ENCODE data around the gene NQO2.
"Not testable (repeated sequence)": the region's sequence is repeated elsewhere in the genome, so short reads cannot be mapped to it uniquely, and the experiment has no call there.

The NQO2 gene

DNA sequence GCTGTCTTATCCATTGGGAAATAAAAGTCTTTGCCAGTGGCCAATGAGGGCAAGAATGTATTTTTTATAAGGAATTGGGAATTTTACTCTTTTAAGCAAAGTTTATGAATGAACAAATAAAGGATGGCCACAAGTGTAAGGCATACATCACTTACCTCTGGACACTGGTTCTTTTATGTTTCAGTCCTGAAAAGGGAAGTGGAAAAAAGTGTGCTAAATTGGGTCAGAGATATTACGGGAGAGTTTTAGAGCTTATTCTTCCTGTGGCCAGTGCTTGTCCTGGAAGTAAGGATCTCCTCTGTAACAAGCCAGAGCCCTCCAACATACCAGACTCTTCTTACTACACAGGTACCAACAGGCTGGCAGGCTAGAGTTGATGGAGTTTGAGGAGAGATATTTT, 46.1 kb downstream of the NQO2 start:
- DNase-seq: no peak

DNA sequence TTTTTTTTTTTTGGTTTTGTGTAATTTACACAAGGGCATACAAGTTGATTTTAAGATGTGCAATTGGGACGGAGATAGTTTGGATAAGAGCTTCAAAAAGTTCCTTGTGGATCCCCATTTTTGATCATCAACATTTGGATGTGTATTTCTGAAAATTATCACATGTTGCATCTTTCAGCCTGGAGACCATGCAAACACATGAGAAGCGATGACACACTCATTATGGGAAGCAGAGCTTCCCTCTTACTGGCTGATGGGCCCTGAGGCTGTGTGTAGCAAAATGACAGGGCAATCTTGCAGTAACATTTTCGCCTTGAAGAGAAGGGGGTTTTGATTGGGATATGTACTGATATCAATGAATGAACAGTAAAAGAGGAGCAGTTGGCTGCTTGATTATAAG, 46.6 kb downstream of the NQO2 start:
- no peak for DNase-seq

DNA sequence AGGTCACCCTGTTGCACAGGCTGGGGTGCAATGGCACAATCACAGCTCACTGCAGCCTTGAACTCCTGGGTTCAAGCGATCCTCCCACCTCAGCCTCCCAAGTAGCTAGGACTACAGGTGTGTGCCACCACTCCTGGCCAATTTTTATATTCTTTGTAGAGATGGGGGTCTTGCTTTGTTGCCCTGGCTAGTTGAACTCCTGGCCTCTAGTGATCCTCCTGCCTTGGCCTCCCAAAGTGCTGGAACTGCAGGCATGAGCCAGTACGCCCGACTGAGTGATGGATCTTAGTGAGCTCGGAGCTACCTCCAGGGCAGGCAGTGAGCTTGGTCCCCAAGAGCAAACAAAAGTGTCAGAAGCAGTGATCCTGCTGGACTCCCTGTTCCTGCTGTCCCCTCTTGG, 48.3 kb downstream of the NQO2 start:
- not testable (repeated sequence) for DNase-seq

DNA sequence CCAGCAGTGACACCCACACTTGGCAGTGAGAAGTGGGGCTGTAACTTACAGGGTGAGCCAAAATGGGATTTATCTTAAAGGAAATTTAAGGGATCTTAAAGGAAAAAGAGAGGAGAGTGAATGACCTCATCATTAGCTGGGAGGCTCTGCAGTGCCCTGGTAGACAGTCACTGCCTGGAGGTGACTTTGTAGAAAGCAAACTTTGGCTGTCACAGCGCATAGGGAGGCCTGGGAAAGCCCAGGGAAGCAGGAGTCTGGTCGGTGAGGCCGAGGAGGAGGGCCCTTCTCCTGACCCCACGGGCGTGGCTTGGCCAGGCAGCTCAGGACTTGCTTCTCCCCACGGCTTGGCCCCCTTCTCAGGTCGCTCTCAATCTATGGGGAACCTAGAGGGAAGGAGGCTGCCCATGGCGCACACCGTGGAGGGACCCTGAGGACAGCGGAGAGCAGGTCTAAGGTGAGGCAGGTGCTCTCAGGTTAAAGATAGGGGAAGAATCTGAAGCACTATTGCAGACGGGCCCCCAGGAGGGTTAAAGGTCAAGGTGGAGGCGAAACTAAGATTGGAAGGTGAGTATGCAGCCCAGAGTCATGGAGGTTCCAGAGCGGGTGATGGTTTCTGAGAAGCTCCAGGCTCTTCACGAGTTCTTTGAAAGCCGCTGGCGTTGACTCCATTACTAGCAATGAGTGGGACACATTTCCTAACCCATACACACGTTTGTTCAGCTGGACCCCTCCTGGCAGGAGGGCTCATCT, 53.0 kb downstream of the NQO2 start:
- no peak for DNase-seq

DNA sequence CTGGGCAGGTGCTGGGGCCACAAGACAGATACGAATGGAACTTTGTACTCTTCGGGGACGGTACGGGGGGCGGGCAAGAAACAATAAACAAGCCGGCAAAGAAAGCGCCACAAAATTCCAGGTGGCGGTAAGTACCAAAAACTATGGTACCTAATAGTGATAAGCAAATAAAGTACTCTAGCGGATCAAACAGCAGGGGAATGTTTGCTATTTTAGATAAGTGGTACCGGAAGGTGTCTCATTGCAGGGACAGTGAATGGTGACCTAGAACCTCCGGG, 53.5 kb downstream of the NQO2 start:
- no peak for DNase-seq

DNA sequence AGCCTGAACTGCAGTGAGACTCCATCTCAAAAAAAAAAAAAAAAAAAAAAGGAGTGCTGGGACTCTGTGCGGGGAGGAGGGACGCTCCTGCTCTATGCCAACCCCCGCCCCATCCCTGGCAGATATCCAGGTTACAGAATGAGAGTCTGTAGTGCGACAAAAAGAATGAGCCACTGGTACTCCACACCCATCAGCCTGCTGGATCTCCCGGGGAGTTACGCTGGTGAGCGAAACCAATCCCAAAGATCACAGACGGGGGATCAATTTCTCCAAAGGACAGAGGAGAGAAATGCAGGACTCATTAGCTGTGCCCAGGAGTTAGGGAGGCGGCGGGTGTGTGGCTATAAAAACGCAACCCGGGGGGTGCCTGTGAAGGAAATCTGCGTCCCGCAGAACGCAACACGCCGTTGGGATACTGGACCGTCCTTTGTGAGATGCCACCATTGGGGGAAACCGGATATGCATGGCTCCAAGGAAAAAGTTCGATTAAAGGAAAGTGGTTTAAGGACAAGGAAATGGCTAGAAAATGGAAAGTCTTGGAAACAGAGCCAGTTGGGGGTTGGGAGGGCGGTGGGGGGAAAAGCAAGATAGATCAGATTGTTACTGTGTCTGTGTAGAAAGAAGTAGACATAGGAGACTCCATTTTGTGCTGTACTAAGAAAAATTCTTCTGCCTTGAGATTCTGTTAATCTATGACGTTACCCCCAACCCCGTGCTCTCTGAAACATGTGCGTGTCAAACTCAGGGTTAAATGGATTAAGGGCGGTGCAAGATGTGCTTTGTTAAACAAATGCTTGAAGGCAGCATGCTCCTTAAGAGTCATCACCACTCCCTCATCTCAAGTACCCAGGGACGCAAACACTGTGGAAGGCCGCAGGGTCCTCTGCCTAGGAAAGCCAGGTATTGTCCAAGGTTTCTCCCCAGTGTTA, 54.8 kb downstream of the NQO2 start:
- not testable (repeated sequence) for DNase-seq

DNA sequence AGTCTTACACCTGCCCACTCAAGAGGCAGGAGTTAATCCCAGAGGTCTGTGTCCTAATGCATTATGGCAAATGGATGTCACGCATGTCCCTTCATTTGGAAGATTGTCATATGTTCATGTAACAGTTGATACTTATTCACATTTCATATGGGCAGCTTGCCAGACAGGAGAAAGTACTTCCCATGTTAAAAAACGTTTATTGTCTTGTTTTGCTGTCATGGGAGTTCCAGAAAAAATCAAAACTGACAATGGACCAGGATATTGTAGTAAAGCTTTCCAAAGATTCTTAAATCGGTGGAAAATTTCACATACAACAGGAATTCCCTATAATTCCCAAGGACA, 55.4 kb downstream of the NQO2 start:
- not testable (repeated sequence) for DNase-seq

GRCh38 chr6:3057063-3057770, 57.5 kb downstream of the NQO2 start:
- DNase-seq: no peak

DNA sequence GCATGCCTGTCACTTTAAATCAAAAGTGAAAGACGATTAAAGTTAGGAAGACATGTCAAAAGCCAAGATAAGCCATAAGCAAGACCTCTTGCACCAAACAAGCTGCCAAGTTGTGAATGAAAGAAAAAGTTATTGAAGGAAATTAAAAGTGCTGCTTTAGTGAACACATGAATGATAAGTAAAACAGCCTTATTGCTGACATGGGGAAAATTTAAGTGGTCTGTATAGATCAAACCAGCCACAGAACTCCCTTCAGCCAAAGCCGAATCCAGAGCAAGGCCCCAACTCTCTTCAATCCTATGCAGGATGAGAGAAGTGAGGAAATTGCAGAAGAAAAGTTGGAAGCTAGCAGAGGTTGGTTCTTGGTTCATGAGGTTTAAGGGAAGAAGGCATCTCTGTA, 59.3 kb downstream of the NQO2 start:
- DNase-seq: no peak

DNA sequence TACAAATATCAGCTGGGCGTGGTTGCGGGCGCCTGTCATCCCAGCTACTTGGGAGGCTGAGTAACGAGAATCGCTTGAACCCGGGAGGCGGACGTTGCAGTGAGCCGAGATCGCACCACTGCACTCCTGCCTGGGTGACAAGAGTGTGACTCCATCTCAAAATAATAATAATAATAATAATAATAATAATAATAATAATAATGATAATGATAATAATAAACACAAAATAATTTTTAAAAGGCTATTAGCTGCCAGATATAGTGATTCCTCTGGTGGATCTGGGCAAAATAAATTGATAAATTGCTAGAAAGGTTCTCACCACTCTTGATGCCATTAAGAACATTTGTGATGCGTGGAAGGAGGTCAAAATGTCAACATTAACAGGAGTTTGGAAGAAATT, 60.4 kb downstream of the NQO2 start:
- not testable (repeated sequence) for DNase-seq

GRCh38 chr6:3061501-3061941, 61.8 kb downstream of the NQO2 start:
- DNase-seq: no peak

GRCh38 chr6:3063340-3063732, 63.6 kb downstream of the NQO2 start:
- DNase-seq: not testable (repeated sequence)

DNA sequence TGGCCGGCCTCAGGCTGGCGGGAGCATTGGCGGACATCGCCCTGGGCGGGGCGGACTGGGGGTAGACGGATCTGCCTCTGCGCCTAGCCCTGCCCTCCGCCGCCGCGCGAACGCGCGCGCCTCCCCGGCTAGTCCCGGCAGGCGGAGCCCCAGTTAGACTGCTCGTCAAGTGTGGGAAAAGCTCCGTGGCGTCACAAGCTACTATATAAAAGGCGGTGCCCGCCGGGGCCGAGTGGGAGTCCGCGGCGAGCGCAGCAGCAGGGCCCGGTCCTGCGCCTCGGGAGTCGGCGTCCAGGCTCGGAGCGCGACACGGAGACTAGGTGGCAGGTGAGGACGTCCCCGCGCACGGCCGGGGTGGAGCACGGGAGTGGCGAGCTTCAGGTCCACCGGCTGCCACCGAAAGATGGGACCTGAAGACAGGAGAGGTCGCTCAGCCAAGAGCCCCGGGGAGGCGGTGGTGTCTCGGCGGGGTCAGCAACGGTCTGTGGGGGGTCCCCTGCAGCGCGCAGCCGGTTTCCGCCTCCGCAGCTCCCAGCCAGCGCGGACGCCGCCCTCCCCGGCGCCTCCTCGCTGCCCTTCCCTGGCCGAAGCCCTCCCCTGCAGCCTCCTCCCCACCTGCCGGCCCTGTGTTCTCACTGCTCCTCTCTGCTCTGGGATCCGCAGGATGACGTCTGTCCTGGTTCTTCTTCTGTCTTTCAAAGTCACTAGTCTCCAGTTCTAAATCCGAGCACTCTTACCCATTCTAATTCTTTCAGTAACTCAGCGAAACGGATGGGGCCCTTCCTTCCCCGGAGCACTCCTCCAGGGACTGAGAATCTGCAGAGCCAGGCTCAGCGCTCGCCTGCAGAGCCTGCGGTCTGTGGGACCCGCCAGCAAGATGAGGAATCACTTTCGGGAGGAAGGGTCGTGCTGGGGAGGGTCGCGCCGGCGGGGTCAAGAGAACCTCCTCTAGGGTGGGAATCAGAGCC, 64.3 kb downstream of the NQO2 start:
- peak; percentile 18 for DNase-seq

- peak; percentile 32 for DNase-seq
These were observed 68.9 kb downstream of the NQO2 start, which contains the start of gene RIPK1 for GRCh38 chr6:3068329-3069214. Gene RIPK1 (plus strand): TSS chr6:3068494. CDS start chr6:3076824, 8,330 bp downstream.
